Right ventricle myocardium inferior (tissue), 1 donor: ENCODE measurements around the gene PAM. TPM values are rescaled to one million over a fixed set of nuclear protein-coding genes. Genes with fewer than 3 reads are reported as not detected.
A peak's percentile ranks its signal among the peaks of the same experiment; 100 is the strongest.

Experiments used
- ATAC-seq: fragments of 200-7000 bp; cut with Tn5 transposase; one replicate; pipeline ENCODE4 v1.9.1; 2020; ENCODE audit warnings: mild to moderate bottlenecking, moderate library complexity
- DNase-seq: peaks from one replicate; pipeline ENCODE4 v3.0.0; 2021; ENCODE audit errors: missing footprints
- intact Hi-C: fragments of 100-400 bp; cut with DNase I; formaldehyde crosslinking; loops from one replicate; pipeline ENCODE4 v1.11.0; 2022
- total RNA-seq: library from RNA; stranded (reverse); fragmentation: NEBNext Ultra II Directional; extraction: Animal tissue kit (Norgen Biotek cat#: 25700); gene quantifications from one replicate; pipeline ENCODE4 v1.2.1, GENCODE V29; 2021
- donor health status: DM: no; HTN: yes; CAD: no; lungs with severe emphysema.

The PAM gene
- total RNA-seq, 1 donor from 2014 or later: 959 TPM

DNA sequence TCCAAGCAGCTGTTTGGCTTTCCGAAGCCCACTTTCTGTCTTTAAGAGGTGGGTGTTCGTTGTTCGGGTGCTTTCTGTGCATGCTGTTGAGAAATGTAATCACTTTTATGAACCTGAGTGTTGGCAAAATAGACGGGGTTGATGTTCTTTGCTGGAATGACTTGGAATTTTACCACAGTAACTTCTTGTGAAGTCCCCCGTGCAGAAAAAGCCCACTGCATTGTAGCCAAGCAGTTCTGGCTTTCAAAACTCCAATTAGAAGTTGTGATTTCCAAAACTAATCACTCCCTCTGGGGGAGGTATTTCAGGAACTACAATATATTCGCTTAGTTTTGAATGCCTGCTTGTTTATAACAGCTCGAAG, 111.1 kb downstream of the PAM start:
- intact Hi-C loops: loop anchor here (2.0 to 5.0 kb wide), 2 partner anchors 56 to 83 kb away; no protein-coding TSS in a partner anchor
- ATAC-seq: no peak

DNA sequence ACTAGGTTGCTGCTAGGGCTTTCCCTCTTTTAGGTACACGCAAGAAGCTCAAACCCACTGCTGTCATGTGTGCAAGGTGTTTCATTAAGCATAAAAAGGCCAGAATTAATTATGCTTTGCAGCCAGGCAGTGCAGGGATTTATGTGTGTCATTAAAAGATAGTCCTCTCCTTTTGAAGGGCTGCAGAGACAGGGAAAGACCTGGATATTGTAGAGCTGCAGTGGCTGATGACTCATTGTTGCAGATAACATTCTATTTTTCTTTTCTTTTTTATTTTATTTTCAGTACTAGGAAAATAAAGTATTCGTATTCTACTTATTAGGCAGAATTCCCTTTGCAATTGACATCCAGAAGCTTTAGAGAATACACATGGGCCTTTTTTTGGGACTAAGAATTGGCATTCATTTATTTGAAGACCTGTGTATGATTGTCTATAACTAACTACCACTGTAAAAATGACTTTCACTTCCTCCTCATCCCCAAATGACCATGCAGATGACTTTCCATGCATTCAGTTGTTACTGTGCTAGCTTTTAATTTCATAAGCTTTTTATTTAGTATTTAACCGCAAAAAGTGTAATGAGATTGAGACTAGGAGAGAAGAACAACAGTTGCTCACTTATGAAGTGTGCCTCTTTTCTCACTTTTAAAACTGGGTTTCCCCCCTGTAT, 113.0 kb downstream of the PAM start:
- no peak for DNase-seq
- intact Hi-C loops: loop anchor here (2.0 to 5.0 kb wide), 2 partner anchors 54 to 85 kb away; no protein-coding TSS in a partner anchor
- no peak for ATAC-seq

More for the DNA sequence above, 111.1 kb downstream of the PAM start:
- DNase-seq: no peak

GRCh38 chr5:102869230-102869629, 114.1 kb downstream of the PAM start:
- no peak for ATAC-seq
- intact Hi-C loops: loop anchor here (5.0 kb wide), 1 partner anchor 53 kb away; no protein-coding TSS in a partner anchor

DNA sequence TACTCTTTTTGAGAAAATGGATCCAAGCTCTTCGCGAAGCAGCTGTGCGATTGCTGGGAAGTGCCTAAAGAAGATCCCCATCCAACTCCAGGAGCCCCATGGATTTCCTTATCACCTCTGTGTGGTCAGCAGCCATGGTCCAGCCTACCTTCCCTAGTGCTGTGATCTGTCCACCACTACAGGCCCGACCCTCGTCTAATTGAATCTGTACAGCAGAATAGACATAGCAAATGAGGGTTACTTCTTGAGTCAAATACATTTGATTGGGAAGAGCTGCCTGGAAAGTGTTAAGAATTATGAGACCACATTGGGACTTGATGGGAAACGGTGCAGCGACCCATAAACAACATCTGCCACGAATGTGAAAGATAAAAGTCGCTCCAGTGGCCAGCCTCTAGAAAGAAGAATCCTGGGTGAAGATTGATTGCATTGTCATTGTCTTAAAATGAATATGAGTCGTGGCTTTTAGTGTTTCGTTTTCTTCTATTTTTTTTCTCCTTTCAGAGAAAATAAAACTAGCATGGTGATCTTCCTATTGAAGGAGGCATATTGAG, 118.4 kb downstream of the PAM start:
- ATAC-seq (no peak), DNase-seq (no peak)
- intact Hi-C loops: no loop called here

More at GRCh38 chr5:102869230-102869629, 114.1 kb downstream of the PAM start:
- no peak for DNase-seq

- ATAC-seq: no peak
- no peak for DNase-seq
- intact Hi-C loops: no loop called here
These were observed 118.9 kb downstream of the PAM start for GRCh38 chr5:102874054-102874453.

DNA sequence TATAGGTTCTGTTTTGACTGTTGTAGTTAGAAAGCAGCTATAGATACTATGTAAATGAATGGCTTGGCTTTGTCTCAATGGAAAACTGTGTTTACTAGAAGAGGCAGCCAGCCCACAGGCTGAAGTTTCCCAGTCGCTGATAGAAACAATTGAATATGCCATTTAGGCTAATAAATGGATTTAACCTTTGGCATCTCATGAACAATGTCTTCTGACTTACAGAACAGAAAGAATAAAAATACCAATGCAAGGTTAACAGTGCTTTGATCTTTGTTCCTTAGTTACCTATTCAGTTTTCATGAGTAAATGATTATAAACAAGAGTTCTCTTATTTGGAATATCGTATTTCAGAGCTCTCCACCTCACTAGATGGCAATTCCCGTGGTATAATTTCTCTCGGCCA, 120.6 kb downstream of the PAM start:
- intact Hi-C loops: no loop called here
- DNase-seq: no peak
- no peak for ATAC-seq

GRCh38 chr5:102876610-102877009, 121.5 kb downstream of the PAM start:
- intact Hi-C loops: no loop called here
- ATAC-seq: no peak
- DNase-seq: no peak

DNA sequence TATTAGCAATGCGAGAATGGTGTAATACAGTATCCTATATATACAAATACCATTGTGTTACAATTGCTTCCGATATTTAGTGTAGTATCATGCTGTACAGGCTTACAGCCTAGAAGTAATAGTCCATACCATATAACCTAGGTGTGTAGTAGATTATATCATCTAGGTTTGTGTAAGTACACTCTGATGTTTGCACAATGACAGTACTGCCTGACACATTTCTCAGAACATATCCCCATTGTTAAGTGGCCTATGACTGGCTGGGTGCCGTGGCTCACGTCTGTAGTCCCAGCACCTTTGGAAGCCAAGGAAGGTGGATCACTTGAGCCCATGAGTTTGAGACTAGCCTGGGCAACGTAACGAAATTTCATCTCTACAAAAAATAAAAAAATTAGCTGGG, 124.6 kb downstream of the PAM start:
- no peak for ATAC-seq
- DNase-seq: no peak
- intact Hi-C loops: no loop called here

- DNase-seq: no peak
- intact Hi-C loops: no loop called here
- no peak for ATAC-seq
These were observed 131.5 kb downstream of the PAM start for GRCh38 chr5:102886586-102886985.

DNA sequence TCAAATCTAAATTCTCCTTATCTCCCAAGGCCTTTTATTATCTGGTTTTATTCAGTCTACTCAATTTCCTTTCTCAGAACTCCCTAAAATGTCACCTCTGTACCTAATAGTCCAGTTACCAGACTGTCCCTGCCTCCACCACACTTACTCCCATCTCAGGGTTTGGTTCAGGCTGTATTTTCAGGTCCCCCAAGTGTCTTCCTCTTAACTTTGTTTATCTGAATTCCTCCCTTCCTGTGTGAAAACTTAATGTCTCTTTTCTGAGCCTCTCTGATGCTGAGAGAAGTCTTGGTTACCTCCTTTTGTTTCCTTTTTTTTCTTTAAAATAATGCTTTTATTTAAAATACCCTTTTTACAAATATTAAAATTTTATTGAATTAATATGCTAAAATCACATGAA, 133.4 kb downstream of the PAM start:
- no peak for ATAC-seq
- DNase-seq: no peak
- intact Hi-C loops: no loop called here

DNA sequence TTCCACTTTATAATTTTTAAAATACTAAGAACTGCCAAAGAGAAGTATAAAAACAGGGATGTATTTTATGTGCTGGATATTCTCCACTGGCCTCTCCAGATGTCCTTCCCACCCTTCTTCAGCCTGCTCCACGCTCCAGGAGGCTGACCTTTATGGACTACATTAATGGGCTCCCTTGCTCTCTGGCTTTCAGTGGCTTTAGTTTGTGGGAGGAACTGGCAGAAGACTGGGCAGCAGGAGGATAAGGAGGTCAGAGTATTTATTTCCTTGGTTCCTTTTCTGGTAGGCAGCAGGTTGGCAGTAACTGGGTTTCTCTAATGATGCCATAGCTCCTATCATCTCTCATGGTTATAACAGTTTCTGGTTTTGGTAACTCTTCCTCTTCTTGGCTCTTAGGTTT, 133.9 kb downstream of the PAM start:
- peak; percentile 46 for ATAC-seq
- intact Hi-C loops: no loop called here

GRCh38 chr5:102890133-102890532, 135.0 kb downstream of the PAM start:
- DNase-seq: no peak
- ATAC-seq: no peak
- intact Hi-C loops: no loop called here

More for the DNA sequence above, 133.9 kb downstream of the PAM start:
- no peak for DNase-seq

DNA sequence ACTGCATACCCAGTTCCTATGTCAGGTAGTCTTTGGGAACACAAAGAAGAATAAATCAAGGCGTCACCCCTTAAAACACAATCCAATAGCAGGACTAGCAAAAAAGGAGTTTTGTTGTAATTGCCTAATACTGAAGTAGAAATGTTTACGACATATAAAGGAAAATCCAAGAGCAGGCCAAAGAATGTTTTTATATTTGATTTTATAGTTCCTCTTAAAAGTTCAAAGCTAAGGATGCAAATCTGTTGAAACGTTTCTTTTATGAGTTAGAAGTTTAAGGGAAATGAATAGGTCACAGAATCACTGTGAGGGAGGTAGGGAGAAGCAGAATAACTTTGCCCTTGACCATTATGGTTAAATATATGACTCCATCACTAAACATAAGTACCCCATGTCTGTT, 136.1 kb downstream of the PAM start:
- ATAC-seq: no peak
- no peak for DNase-seq
- intact Hi-C loops: no loop called here

GRCh38 chr5:102893942-102894341, 138.8 kb downstream of the PAM start:
- ATAC-seq (no peak), DNase-seq (no peak)
- intact Hi-C loops: no loop called here

DNA sequence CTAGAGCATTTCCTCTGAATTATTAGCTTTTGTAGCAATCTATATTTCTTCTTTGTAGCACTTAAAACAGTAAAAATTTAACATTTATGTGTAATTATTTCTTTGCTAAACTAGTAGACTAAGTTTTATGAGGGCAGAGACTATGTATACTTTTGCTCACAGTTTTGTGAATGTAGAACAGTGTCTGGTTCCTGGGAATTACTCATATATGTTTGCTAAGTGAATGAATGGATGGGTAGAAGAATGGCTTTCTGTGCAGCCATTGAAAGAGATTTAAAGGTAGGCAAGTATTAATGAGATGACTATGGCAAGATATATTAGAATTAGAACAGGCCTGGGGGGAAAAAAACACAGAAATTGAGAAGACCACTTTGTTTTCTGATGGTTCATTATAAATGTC, 140.1 kb downstream of the PAM start:
- ATAC-seq (no peak), DNase-seq (no peak)
- intact Hi-C loops: no loop called here

DNA sequence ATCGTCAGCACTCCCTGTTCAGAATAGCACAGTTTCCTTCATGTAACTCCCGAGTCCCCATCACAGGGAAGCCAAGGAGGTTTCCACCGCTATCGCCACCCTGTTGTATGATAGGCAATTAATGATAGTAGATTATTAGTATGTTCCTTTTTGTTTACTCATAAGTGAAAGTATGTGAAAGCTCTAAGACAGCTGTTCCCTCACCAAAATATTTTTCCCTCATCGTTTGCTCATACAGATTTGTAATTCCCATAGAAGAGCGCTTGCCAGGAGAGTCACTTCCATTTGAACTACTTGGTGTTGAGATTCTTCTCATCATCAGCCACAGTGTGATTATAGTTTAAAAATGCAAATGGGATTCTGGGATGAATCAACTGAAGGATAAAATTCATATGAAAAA, 140.9 kb downstream of the PAM start:
- ATAC-seq: no peak
- intact Hi-C loops: no loop called here
- no peak for DNase-seq

DNA sequence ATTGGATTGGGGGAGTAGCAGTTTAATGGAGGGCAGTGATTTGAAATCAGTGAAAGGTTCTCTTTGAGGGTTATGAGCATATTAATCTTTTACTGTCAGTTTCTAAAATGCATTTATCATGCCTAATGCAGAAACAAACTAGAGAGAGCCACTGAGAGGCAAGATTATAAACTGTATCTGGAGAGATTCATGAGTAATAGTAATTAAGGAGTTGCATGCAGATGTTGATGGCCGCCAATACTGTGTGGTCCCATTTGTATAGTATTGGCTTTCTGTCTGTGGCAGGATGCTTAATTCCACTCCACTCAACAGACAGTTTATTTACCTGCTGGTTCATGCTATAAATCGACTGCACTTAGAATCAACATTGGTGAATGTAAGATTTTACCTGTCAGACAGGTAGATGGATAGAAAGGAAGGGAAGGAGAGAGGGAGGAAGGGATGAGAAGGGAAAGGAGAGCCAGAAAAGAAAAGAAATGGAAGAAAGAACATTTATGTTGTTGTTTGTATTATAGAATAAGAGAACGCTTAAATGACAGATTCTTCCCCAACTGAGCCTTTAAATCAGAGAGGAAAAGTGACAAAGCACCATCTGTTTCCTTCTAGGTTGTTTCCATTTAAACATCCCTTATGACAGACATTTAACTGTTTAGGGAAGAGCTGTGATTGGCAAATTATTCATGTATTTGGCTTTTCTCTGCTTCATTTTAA, 146.5 kb downstream of the PAM start:
- DNase-seq (no peak), ATAC-seq (no peak)
- intact Hi-C loops: no loop called here

GRCh38 chr5:102902135-102902448, 147.0 kb downstream of the PAM start:
- no peak for ATAC-seq
- intact Hi-C loops: no loop called here

GRCh38 chr5:102902647-102903046, 147.5 kb downstream of the PAM start:
- ATAC-seq: no peak
- intact Hi-C loops: no loop called here

More at GRCh38 chr5:102902135-102902448, 147.0 kb downstream of the PAM start:
- no peak for DNase-seq

More at GRCh38 chr5:102902647-102903046, 147.5 kb downstream of the PAM start:
- DNase-seq: no peak
